GM18505 (cell line): ENCODE results near the gene PDE11A.
A peak's percentile ranks its signal among the peaks of the same experiment; 100 is the strongest.

Experiments used
- ATAC-seq: cut with Tn5 transposase; IDR thresholded peaks from one replicate; pipeline ENCODE4 v1.9.1; 2021; ENCODE audit not compliant: unreplicated experiment
- POLR2A ChIP-seq: IDR thresholded peaks from 4 replicates; pipeline ENCODE4 v1.6.1; 2011; ENCODE audit warnings: borderline replicate concordance; ENCODE audit not compliant: insufficient read depth, insufficient read length; ENCODE audit errors: extremely low read depth

The PDE11A gene

GRCh38 chr2:177633111-177633510, 439.5 kb downstream of the PDE11A start:
- no peak for ATAC-seq
- no peak for TF ChIP-seq POLR2A

DNA sequence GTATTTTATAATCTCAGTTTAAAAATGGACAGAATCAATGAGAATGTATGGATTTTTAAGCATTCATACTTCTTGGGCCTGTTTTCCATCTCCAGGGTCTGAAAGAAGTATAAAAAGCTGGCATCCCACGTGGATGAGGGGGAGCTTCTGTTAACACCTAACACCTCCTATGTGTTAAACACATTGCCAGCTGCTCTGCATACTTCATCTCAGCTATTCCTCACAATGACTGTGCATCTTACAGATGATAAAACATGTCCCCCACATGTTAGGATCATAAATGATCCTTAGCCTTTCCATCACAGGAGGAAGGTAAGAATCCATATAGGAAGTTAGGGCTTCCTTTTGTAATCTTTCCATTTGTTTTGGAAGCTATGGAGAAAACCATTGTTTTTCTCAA, 440.9 kb downstream of the PDE11A start:
- no peak for TF ChIP-seq POLR2A
- ATAC-seq = no peak

- no peak for TF ChIP-seq POLR2A
- ATAC-seq = no peak
Measured at GRCh38 chr2:177629357-177630024, 443.1 kb downstream of the PDE11A start.

- no peak for ATAC-seq
- no peak for TF ChIP-seq POLR2A
Measured at GRCh38 chr2:177628831-177629230, 443.7 kb downstream of the PDE11A start.

- TF ChIP-seq POLR2A = no peak
- ATAC-seq = no peak
Measured at GRCh38 chr2:177625744-177626650, 446.6 kb downstream of the PDE11A start.

- TF ChIP-seq POLR2A = no peak
- no peak for ATAC-seq
Measured at GRCh38 chr2:177622521-177622920, 450.1 kb downstream of the PDE11A start.

GRCh38 chr2:177619986-177620385, 452.6 kb downstream of the PDE11A start:
- no peak for TF ChIP-seq POLR2A
- ATAC-seq = no peak

- no peak for ATAC-seq
- TF ChIP-seq POLR2A = no peak
Measured at GRCh38 chr2:177619461-177619860, 453.1 kb downstream of the PDE11A start.

DNA sequence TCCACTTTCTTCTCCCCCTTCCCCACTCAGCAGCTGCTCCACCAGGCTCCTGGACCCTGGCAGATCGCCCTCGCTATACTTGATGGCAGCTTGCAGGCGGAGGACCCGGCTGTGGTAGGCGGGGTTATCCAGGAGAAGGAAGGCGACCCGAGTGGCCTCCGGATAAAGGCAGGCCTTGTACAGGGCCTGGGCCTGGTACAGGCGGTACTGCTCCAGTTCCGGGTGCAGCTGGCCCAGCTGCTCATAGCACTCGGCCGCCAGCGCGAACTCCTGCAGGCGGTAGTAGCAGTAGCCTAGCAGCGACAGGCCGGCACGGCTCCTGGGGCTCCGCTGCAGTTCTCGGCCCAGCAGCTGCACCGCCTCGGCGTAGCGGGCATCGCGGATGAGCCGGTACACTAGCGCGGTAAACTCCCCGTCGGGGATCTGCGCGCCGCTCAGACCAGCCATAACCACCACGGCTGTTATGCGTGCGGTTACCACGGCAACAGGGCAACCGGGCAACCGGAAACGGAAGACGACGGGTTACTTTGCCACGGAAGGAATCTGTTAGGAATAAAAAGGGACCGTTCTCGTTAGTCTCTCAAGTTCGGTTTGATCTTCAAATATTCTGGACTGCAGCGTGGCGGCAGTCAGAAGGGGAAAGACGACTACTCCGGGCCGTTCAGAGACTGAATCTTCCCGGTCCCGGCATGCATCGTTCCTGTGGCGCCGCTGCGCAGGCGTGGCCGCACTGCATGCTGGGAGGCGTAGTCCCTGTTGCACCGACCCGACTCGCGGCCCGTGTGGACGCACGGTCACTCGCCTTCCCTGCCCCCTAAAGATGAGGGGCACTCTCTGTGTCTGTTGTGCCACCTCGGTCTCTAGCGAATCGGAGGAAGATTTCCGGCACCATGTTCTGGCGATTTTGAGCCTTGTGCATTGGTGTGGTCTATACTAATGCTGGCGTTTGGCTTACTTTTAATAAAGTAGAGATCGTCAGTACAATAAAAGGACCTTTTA, 454.0 kb downstream of the PDE11A start:
- peak; percentile 71 for TF ChIP-seq POLR2A
- ATAC-seq = peak; percentile 95

DNA sequence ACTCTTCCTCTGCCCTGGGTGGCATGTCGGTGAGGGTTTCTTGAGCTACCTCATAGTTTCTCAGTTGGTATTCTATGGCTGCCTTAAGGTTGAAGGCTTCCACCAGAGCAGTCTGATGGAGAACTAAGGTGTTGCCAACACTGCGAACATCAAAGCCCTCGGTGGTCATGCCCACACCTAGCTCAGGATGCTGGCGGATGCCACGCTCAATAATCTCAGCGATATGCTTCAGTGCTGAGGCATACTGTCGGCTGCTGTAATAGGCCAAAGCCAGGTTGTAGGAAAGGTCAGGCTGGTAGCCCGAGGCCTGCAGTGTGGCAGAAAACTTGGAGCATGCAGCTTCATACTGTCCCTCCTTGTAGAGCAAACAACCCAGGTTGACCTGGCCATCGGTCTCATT, 454.7 kb downstream of the PDE11A start:
- ATAC-seq = no peak
- TF ChIP-seq POLR2A = no peak

GRCh38 chr2:177616731-177617130, 455.8 kb downstream of the PDE11A start:
- no peak for ATAC-seq
- TF ChIP-seq POLR2A = no peak

GRCh38 chr2:177616066-177616465, 456.5 kb downstream of the PDE11A start:
- no peak for ATAC-seq
- no peak for TF ChIP-seq POLR2A

GRCh38 chr2:177612659-177613058, 459.9 kb downstream of the PDE11A start:
- TF ChIP-seq POLR2A = no peak

More at GRCh38 chr2:177612659-177613058, 459.9 kb downstream of the PDE11A start:
- no peak for ATAC-seq
